Peyer's patch (tissue), 4 donors: ENCODE measurements around the gene ITGA5. TPM values are rescaled to one million over a fixed set of nuclear protein-coding genes. Genes with fewer than 3 reads are reported as not detected.

Experiments
- DNase-seq, 3 donors: peaks; one replicate each; pipeline ENCODE4 v3.0.0-alpha.2; 2017 to 2019
- H3K27ac ChIP-seq, 4 donors: fragments of 200-600 bp; sonication (generic); one replicate each; pipeline ENCODE4 v1.5.1; 2016 to 2019
- H3K27me3 ChIP-seq, 2 donors: fragments of 200-600 bp; sonication (generic); one replicate each; pipeline ENCODE4 v1.5.1; 2019
- H3K36me3 ChIP-seq, 3 donors: fragments of 200-600 bp; sonication (generic); one replicate each; pipeline ENCODE4 v1.5.1; 2016 to 2019
- H3K4me1 ChIP-seq, 4 donors: fragments of 200-600 bp; sonication (generic); one replicate each; pipeline ENCODE4 v1.5.1; 2016 to 2019
- H3K4me3 ChIP-seq, 4 donors: fragments of 200-600 bp; sonication (generic); 1 replicate in 3 of 4; 2 replicates in 1 of 4; pipeline ENCODE4 v1.5.1; 2016 to 2019; ENCODE audit warnings: mild to moderate bottlenecking in 1 of 4
- H3K9me3 ChIP-seq, 4 donors: fragments of 200-600 bp; sonication (generic); one replicate each; pipeline ENCODE4 v1.5.1; 2016 to 2019; ENCODE audit warnings: mild to moderate bottlenecking in 1 of 4
- CTCF ChIP-seq, 6 experiments: fragments of 450-650 bp in 4 of 6; fragments of 200-600 bp in 2 of 6; sonication (generic) in 1 of 6; IDR thresholded peaks; one replicate each; pipeline ENCODE4 v1.5.1; 2017 to 2019; ENCODE audit warnings: antibody characterized with exemption in 6 of 6, mild to moderate bottlenecking in 3 of 6, moderate library complexity in 1 of 6
- POLR2A ChIP-seq, 2 donors: fragments of 450-650 bp; IDR thresholded peaks; one replicate each; pipeline ENCODE4 v1.5.1; 2017; ENCODE audit warnings: antibody characterized with exemption in 2 of 2, mild to moderate bottlenecking in 2 of 2, moderate library complexity in 2 of 2
- total RNA-seq, 4 donors: library from RNA; depleted of rRNA; stranded (reverse); fragments of >200 nt; gene quantifications; one replicate each; pipeline ENCODE4 v1.1.0, GENCODE V29; 2016

ITGA5 gene
- total RNA-seq, 4 donors from 2014 or later, result 21.0 to 78.4 (median 44.5) TPM

GRCh38 chr12:54388237-54389133, 30.6 kb downstream of the ITGA5 start:
- TF ChIP-seq POLR2A (IDR thresholded peaks at IDR 0.05) (no peak), CTCF (IDR thresholded peaks at IDR 0.05) (no peak)
- no peak for DNase-seq
- H3K9me3 ChIP-seq, result no peaks in the 10 kb centered on the region
- no peak overlapping the region for H3K4me3 ChIP-seq
- no peaks in the 10 kb centered on the region for H3K36me3 ChIP-seq
- peaks cover 0 to 32% (median 9%) of the 10 kb centered on the region in 4 donors for H3K4me1 ChIP-seq
- H3K27me3 ChIP-seq, result no peaks in the 10 kb centered on the region
- no peak overlapping the region for H3K27ac ChIP-seq

GRCh38 chr12:54387114-54387467, 32.0 kb downstream of the ITGA5 start:
- Histone ChIP-seq H3K4me3 (no peak overlapping the region), H3K27me3 (no peaks in the 10 kb centered on the region), H3K27ac (no peak overlapping the region), H3K4me1 (peaks cover 0 to 32% (median 9%) of the 10 kb centered on the region in 4 donors), H3K9me3 (no peaks in the 10 kb centered on the region), H3K36me3 (no peaks in the 10 kb centered on the region)
- no peak for DNase-seq
- TF ChIP-seq POLR2A (IDR thresholded peaks at IDR 0.05), result no peak
- no peak for TF ChIP-seq CTCF (IDR thresholded peaks at IDR 0.05)

- H3K4me3 ChIP-seq, result no peak overlapping the region
- TF ChIP-seq POLR2A (IDR thresholded peaks at IDR 0.05) (no peak), CTCF (IDR thresholded peaks at IDR 0.05) (no peak)
- no peaks in the 10 kb centered on the region for H3K36me3 ChIP-seq
- H3K27me3 ChIP-seq, result no peaks in the 10 kb centered on the region
- no peaks in the 10 kb centered on the region for H3K9me3 ChIP-seq
- peaks cover 0 to 31% (median 7%) of the 10 kb centered on the region in 4 donors for H3K4me1 ChIP-seq
- DNase-seq, result no peak
- no peak overlapping the region for H3K27ac ChIP-seq
Observed at GRCh38 chr12:54386403-54387113, 32.5 kb downstream of the ITGA5 start.

GRCh38 chr12:54385251-54385914, 33.7 kb downstream of the ITGA5 start:
- DNase-seq, result peak in 1 of 3 donors; percentile 56
- TF ChIP-seq POLR2A (IDR thresholded peaks at IDR 0.05), result no peak
- no peak for TF ChIP-seq CTCF (IDR thresholded peaks at IDR 0.05)
- no peaks in the 10 kb centered on the region for H3K27me3 ChIP-seq
- no peaks in the 10 kb centered on the region for H3K9me3 ChIP-seq
- no peaks in the 10 kb centered on the region for H3K36me3 ChIP-seq
- no peak overlapping the region for H3K4me3 ChIP-seq
- peak overlapping the region in 3 of 4 donors; percentile 49 to 69 (median 60) for H3K27ac ChIP-seq
- peaks cover 0 to 21% (median 7%) of the 10 kb centered on the region in 4 donors for H3K4me1 ChIP-seq

GRCh38 chr12:54384591-54385041, 34.5 kb downstream of the ITGA5 start, which contains the start of gene ZNF385A:
Gene ZNF385A, minus strand, starts transcription at chr12:54384733. Its CDS starts 219 bp downstream, at chr12:54384514.
- DNase-seq, result peak in 2 of 3 donors; percentile 61 to 68
- Histone ChIP-seq H3K27ac (peak within 1 kb of the TSS in 3 of 4 donors; percentile 56 to 69 (median 67)), H3K27me3 (no peaks in the 10 kb centered on the region), H3K36me3 (no peaks in the 10 kb centered on the region), H3K4me3 (no peak within 1 kb of the TSS), H3K9me3 (no peaks in the 10 kb centered on the region), H3K4me1 (peaks cover 0 to 24% (median 7%) of the 10 kb centered on the region in 4 donors)
- TF ChIP-seq POLR2A (IDR thresholded peaks at IDR 0.05) (no peak), CTCF (IDR thresholded peaks at IDR 0.05) (no peak)
